GM18511 (cell line): ENCODE measurements around the gene TGFB1I1.

Experiments used
- ATAC-seq: cut with Tn5 transposase; IDR thresholded peaks from one replicate; pipeline ENCODE4 v1.9.1; 2021; ENCODE audit warnings: mild to moderate bottlenecking, moderate library complexity; ENCODE audit not compliant: unreplicated experiment

The TGFB1I1 gene

DNA sequence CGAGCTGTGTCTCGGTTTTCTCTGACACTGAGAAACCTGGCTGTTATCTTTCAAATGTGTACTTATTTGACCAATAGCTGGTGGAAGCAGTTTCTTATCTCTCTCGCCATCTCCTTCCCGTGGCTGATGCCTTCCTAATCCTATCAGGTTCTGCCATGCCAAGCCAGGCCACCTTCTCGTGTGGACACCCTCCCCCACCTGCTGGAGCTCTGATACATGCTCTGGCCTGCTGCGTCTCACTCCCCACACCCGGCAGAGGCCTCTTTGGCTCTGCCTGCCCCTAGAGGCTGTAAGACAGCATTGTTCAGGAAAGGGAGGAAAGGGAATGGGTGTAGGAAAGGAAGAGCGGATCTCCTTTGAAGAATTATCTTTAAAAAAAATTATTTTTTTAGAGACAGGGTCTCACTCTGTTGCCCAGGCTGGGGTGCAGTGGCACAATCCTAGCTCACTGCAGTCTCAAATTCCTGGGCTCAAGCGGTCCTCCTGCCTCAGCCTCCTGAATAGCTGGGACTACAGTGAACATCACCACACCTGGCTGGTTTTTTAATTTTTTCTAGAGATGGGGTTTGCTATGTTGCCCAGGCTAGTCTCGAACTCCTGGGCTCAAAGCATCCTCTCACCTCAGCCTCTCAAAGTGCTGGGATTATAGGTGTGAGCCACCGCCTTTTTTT lies 20.1 kb upstream of the TGFB1I1 start:
- no peak for ATAC-seq

GRCh38 chr16:31452631-31453106 lies 19.3 kb upstream of the TGFB1I1 start:
- no peak for ATAC-seq

DNA sequence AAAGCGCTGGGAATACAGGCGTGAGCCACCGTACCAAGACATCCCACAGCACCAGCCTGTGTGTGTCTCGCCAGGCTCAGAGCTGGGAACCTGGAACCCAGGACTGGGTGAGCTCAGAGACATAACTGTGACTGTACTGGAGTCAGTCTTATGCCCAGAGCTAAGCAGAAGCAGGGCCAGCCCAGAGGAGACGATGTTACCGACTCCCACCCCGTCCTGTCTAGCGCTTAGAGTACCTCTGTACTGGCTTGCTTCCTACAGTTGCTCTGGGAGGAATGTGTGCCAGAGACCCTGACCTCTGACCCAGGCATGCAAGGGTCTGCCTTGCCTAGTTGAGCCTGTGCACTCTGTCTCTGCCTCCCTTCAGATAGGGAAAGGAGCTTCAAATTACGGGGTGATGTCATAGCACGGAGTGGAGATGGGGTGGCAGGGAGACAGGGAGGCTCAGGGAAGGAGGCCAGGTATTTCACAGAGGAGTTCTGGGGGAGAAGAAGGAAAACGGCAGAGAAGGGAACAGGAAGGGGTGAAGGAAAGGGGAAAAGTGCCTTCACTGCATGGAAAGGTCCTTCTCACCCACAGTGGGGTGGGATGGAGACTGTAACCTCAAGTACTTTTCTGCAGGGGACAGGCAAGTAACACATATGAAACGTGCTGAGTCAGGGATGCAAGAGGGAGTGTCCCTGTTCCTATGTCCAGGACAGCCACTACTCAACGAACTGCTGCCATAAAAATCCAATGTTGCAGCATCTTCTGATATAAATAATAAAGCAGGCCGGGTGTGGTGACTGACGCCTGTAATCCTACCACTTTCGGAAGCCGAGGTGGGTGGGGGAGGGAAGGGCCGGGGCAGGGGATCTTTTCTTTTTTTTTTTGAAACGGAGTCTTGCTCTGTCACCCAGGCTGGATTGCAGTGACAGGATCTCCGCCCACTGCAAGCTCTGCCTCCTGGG lies 18.4 kb upstream of the TGFB1I1 start:
- no peak for ATAC-seq

DNA sequence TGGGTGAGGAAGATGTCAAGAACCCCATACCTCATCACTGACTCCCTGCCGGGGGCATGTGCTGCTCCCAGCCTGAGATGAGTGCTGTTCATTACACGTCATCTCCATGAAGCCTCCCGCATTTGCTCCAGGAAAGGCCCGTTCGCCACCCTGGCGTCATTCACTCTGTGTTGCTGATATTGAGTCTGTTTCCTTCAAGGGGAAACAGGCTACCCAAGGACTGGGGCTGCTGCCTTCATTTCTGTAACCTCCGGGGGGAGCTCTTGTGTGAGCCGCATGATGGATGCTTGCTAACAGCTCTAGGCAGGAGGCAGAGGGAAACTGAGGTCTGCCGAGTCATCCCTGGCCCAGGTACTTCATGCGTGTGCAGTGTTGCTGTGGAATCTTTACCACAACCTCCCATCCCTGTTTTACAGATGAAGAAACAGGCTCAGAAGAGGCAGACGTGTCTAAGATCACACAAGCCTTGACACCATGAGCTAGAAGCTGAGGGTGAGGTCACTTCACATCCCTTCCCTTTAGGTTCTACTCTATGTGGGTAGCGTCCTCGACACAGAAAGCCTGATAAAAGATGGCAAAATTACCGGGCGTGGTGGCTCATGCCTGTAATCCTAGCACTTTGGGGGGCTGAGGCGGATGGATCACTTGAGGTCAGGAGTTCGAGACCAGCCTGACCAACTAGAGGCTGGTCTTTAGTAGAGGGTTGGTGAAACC lies 16.2 kb upstream of the TGFB1I1 start:
- ATAC-seq = no peak

DNA sequence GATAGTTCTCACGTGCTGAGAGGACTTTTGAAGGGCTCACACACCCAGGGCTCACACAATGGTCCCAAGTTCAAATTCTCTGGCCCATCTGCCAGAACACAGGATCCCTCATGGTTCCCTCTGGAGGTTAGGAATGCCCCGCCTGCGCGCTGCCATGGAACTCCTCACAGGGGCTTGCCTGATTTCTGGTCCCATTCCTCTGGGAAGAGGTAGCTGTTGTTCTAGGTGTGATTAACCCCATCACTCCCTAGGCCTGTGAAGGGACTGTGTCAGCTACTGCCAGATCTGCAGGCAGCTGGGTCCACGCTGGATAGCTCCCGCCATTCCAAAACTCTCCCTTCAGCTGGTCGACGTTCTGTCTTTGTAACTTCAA lies 15.0 kb upstream of the TGFB1I1 start:
- ATAC-seq = no peak

DNA sequence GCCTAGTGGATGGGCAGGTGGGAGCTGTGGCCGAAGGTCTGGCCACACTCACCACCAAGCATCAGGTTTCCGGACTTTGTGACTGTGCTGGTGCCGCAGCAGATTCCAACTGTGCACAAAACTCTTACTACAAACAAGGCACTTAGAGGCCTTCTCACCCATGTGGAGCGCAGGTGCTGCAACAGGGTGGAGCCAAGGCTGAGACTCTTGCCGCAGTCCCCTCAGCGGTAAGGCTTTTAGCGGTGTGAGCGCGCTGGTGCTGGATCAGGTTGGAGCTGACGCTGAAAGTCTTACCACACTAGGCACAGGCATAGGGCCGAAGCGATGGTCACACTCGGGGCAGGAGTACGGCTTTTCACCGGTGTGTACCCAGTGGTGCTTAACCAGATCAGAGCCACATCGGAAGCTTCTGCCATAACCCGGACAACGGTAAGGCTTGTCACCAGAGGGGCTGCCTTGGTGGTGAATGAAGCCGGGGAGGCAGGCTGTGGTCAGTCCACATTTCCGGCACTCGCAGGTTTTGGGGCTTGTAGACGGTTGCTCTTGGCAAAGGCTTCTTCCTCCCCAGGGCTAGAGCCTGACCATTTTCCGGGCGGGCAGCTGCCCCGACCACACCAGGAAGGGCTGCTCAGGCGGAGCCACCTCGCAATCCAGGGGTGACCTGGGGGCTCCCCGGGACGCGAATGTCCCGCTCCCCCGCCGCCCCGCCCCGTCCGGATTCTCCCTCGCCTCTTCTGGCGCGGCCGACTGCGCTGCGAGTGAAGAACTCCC lies 13.7 kb upstream of the TGFB1I1 start:
- peak; percentile 22 for ATAC-seq

DNA sequence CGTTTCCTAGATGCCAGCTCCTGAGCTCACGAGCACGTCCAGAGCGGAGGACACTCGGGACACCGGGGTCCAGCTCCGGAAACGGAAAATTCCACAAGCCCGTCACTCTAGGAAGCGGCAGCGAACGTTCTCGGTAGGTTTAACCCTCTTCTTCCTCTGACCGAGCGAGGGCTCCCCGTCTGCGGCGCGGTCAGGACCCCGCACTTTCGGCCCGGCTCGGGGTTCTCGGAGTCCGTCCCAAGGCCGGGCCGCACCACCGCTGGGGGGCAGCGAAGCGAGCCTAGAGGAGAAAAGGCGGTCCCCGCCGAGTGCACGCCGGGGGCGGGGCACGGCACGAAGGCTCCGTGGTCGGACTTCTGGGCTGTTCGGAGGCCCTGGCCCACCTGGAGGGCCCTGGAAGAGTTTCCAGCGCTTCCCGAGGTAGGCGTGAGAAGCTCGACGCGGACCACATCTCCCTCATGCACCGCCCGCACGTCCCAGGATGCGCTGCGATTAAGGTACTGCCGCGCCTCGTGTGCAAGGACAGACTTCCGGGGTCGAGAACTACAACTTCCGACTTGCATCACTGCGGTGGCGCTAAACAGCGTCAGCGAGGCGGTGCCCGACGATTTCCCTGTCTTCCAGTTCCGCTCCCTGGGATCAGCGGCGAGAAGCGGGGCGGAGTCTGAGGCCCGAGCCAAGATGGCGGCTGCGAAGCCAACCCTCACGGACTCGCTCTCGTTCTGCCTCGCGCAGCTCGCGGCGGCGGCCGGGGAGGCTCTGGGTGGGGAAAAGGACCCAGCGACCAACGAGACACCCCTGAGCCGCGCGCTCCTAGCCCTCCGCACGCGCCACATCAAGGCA lies 12.9 kb upstream of the TGFB1I1 start, which contains the start of gene ARMC5:
Gene ARMC5 (plus strand): TSS at position 658 of the 843 bp plus-strand sequence. CDS start 24 bp downstream, at position 682.
- peak; percentile 72 for ATAC-seq

DNA sequence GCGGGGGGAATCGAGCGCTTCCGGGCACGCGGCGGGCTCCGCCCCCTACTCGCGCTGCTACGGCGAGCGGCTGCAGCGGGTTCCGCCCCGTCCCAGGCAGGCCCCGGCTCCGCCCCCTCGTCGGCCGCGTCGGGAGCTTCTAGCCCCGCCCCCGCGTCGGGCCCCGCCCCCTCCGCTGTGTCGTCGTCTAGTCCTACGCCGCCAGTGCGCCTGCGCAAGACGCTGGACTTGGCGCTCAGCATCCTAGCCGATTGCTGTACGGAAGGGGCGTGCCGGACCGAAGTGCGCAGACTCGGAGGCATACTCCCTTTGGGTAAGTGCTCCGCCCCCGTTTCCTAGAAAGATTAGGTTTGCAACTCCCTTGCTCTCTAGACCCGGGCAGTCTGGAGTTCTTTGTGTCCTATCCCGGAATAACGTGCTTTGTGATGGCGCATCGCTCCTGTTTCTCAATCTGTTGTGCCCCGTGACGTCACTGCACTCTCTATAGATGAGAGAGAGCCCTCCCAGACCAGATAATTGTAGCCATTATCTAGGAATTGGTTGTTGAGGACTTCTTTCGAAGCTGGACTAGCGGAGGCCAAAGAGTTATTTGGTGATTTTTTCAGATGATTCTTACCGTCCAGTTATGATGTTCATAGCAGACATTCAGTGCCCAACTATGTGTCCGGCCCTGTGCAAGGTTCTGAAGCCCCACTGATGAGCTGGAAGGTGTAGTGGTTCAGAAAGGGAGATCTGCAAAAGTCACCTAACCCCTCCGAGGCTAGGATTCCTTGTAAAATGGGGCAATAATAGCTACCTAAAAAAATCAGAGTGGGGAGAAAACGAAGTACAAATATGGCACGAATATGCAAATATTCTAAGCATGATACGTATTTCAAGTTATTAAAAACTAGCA lies 12.0 kb upstream of the TGFB1I1 start:
- peak; percentile 70 for ATAC-seq

GRCh38 chr16:31460582-31461002 lies 11.4 kb upstream of the TGFB1I1 start:
- ATAC-seq = no peak

- no peak for ATAC-seq
These were observed 10.6 kb upstream of the TGFB1I1 start for GRCh38 chr16:31461201-31461920.

- no peak for ATAC-seq
These were observed 9.8 kb upstream of the TGFB1I1 start for GRCh38 chr16:31461921-31462804.

- ATAC-seq = no peak
These were observed 7.6 kb upstream of the TGFB1I1 start for GRCh38 chr16:31464348-31464769.

- ATAC-seq = no peak
These were observed 7.1 kb upstream of the TGFB1I1 start for GRCh38 chr16:31464781-31465260.

GRCh38 chr16:31465788-31466370 lies 6.1 kb upstream of the TGFB1I1 start:
- ATAC-seq = no peak

- no peak for ATAC-seq
These were observed 5.5 kb upstream of the TGFB1I1 start for GRCh38 chr16:31466381-31466841.

DNA sequence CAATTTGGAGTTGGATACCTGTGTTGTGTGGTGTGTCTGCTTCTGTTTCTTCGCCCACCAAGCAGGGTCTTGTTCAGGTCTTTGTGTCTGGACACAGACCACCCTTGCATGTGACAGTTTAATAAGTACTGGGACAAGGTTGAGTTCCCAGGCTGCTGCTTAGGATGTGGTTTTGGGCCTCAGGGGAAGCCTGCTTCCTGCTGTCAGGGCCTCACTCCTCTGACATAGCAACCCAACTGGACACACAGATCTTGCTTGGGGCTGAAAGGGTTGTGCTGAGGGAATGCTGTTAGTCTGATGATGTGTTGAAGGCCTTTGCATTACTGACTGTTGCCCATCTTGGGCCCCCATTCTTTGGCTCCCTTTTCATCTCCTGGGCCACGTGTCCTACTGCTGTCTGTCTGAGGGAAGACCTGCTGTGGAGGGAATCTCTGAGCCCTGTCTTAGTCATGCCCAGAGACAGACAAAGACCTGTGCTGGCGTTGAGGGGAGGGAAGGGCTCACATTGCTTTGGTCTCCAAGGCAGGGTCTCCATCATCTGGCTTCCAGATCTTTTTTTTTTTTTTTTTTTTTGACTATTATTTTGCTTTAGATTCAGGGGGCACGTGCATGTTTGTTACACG lies 4.7 kb upstream of the TGFB1I1 start:
- no peak for ATAC-seq
